ENCODE measurements around the gene DYNC2I2. TPM values are rescaled to one million over a fixed set of nuclear protein-coding genes. Genes with fewer than 3 reads are reported as not detected.
"Not testable (repeated sequence)": the region's sequence is repeated elsewhere in the genome, so short reads cannot be mapped to it uniquely, and the experiment has no call there.

DYNC2I2 gene
- total RNA-seq, 5 donors from 2014 or later (not counting 1 experiment from before 2014, with no cell fraction given), result 4.1 to 10.5 (median 8.0) TPM

DNA sequence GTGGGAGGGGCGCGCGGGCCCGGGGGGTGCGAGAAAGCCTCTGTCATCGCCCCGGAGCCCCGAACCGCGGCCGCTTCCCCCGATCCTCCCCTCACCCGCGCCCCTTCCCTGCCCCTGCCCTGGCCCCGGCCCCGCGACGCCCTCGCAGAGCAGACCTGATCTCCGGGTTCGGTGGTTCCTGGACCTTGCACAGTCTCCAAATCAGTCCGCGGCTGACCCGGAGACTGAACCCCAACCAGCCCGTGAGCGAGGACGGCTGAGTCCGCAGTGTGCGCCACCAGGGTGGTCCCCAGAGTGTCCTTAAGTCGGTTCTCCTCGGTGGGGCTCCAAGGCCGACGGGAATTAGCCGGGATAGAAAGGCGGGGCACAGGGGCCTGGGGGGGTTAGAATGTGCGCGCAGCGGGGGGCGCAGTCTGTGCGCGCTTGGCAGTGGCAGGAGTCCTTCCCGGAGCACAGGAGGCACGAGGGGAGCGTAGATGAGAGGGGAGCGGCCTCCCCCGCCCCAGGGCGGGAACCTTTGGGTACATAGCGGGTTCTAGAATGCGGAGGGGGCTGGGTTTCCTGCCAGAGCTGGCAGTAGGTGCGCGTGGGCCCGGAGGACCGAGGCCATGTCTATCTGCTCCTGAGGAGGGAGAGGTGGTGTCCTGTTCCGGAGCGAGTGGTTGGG is 46.4 kb upstream of the DYNC2I2 start:
- Mint-ChIP-seq H3K27ac (peak overlapping the region; percentile 55), H3K4me3 (peak overlapping the region; percentile 73 to 85 (median 77)), H3K9me3 (no peaks in the 10 kb centered on the region), H3K4me1 (peaks cover 11 to 15% (median 13%) of the 10 kb centered on the region in 3 donors), H3K36me3 (no peaks in the 10 kb centered on the region), H3K27me3 (no peaks in the 10 kb centered on the region)
- ATAC-seq (replicated peaks in 1 of 4) (peak; percentile 41 to 58 (median 49)), DNase-seq (peak in 5 of 35 experiments; percentile 15 to 25 (median 23))
- peaks cover 0 to 21% of the 10 kb centered on the region in 2 experiments for H3K4me1 ChIP-seq (ENCODE audit: control insufficient read depth in 1 of 2, extremely low read depth in 1 of 2, insufficient read depth in 2 of 2, low read length in 2 of 2)
- no peak overlapping the region for H3K27ac ChIP-seq (ENCODE audit: low read length)
- H3K4me3 ChIP-seq (ENCODE audit: control insufficient read depth in 1 of 2, extremely low read depth in 1 of 2, low read length in 1 of 2), result peak overlapping the region; percentile 51 to 75
- H3K27me3 ChIP-seq (replicated peaks in 1 of 2; ENCODE audit: control insufficient read depth in 2 of 2, extremely low read depth in 1 of 2, insufficient read depth in 2 of 2, low read length in 1 of 2), result no peaks in the 10 kb centered on the region
- POLR2A ChIA-PET, result no interaction called here
- WGBS (ENCODE audit: insufficient coverage), result 13% methylated on average over 29 of the region's 55 CpGs
- no peaks in the 10 kb centered on the region for H3K36me3 ChIP-seq (ENCODE audit: control insufficient read depth in 2 of 2, extremely low read depth in 1 of 2, insufficient read depth in 1 of 2, low read length in 1 of 2)
- H3K9me3 ChIP-seq, result no peaks in the 10 kb centered on the region
- CTCF ChIA-PET, result no interaction called here

DNA sequence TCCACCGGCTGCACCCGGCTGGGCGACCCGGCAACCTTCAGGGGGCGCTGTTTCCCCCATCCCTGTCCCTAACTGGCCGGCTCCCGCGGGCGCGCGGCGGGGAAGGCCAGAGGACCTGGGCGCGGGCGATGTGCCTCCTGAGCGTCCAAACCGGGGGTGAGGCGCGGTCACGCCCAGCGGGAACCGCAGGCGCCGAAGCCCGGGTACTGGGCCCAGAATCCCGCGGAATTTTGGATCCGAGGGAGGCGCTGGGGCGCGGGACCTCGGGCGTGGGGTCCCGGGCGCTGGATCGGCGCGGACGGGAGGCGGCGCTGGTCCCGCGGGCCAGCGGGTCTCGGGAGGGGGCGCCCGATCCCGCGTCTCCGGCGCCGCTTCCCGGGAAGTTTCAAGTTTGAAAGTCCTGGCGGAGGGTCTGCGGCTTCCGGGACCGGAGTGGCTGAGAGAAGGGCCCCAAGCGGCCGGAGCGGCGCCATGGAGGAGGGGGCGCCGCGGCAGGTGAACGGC is 45.9 kb upstream of the DYNC2I2 start, which contains the start of gene PKN3:
Gene PKN3, plus strand, starts transcription at position 59 of the 504 bp plus-strand sequence. Its CDS starts 413 bp downstream, at position 472.
- H3K4me3 ChIP-seq (ENCODE audit: control insufficient read depth in 1 of 2, extremely low read depth in 1 of 2, low read length in 1 of 2), result peak within 1 kb of the TSS; percentile 51 to 75
- CTCF ChIA-PET, result interaction anchor here in 1 of 2 donors (0.5 to 1.5 kb wide), 5 partner anchors 11 to 326 kb away, joined by 3 to 8 read pairs (median 3); partner anchors contain the start of genes SH3GLB2 and ZDHHC12

DNA sequence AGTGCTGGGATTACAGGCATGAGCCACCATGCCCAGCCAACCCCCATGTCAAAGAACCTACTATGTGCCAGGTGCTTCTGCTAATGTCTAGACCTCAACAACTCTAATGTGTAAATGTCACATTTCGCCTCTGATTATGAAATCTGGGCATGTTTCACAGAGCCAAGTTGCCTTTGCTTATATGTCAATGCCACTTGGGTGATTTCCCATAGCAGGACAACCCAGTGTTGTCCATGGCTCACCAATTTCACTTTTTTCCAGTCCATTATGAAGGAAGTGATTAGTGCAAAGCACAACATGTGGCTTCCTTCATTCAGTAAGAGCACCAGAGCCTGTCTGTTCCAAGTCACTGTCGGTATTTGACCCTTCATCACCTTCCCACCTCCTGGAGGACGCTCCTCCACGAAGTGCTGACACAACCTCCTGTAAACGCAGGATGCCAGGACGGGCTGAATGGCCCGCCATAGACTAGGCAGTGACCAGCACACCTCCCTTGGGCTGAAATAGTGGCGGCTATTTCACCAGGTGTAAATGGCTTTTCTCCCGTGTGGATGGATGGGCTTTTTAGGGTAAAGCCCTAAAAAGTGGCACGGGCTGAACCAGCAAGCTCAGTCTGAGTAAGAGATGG is 44.7 kb upstream of the DYNC2I2 start:
- Histone ChIP-seq H3K27me3 (replicated peaks in 1 of 2; ENCODE audit: control insufficient read depth in 2 of 2, extremely low read depth in 1 of 2, insufficient read depth in 2 of 2, low read length in 1 of 2) (no peaks in the 10 kb centered on the region), H3K9me3 (no peaks in the 10 kb centered on the region), H3K4me1 (ENCODE audit: control insufficient read depth in 1 of 2, extremely low read depth in 1 of 2, insufficient read depth in 2 of 2, low read length in 2 of 2) (peaks cover 0 to 21% of the 10 kb centered on the region in 2 experiments), H3K27ac (ENCODE audit: low read length) (no peak overlapping the region), H3K36me3 (ENCODE audit: control insufficient read depth in 2 of 2, extremely low read depth in 1 of 2, insufficient read depth in 1 of 2, low read length in 1 of 2) (peaks cover 0 to 7% of the 10 kb centered on the region in 2 donors), H3K4me3 (ENCODE audit: control insufficient read depth in 1 of 2, extremely low read depth in 1 of 2, low read length in 1 of 2) (no peak overlapping the region)
- 89% methylated on average over 4 of the region's 10 CpGs for WGBS (ENCODE audit: insufficient coverage)
- no peak for ATAC-seq (replicated peaks in 1 of 4)
- ChIA-PET CTCF (interaction anchor here in 1 of 2 donors (0.9 to 1.5 kb wide), 2 partner anchors 15 to 23 kb away, joined by 3 to 8 read pairs; partner anchors contain the start of gene ZDHHC12), POLR2A (no interaction called here)
- Mint-ChIP-seq H3K4me1 (peaks cover 11 to 15% (median 13%) of the 10 kb centered on the region in 3 donors), H3K4me3 (peak overlapping the region; percentile 34 to 85 (median 43)), H3K36me3 (peaks cover 2% of the 10 kb centered on the region), H3K27ac (no peak overlapping the region), H3K9me3 (no peaks in the 10 kb centered on the region), H3K27me3 (no peaks in the 10 kb centered on the region)
- no peak for DNase-seq

More for the DNA sequence above, 45.9 kb upstream of the DYNC2I2 start, which contains the start of gene PKN3:
- no peaks in the 10 kb centered on the region for H3K36me3 ChIP-seq (ENCODE audit: control insufficient read depth in 2 of 2, extremely low read depth in 1 of 2, insufficient read depth in 1 of 2, low read length in 1 of 2)
- Mint-ChIP-seq H3K36me3 (no peaks in the 10 kb centered on the region), H3K4me1 (peaks cover 11 to 15% (median 13%) of the 10 kb centered on the region in 3 donors), H3K9me3 (no peaks in the 10 kb centered on the region), H3K4me3 (peak within 1 kb of the TSS; percentile 78 to 85 (median 84)), H3K27ac (peak within 1 kb of the TSS; percentile 55 to 86), H3K27me3 (no peaks in the 10 kb centered on the region)
- DNase-seq (peak; percentile 46 to 91 (median 78)), ATAC-seq (replicated peaks in 1 of 4) (peak; percentile 80 to 89 (median 88))
- H3K27me3 ChIP-seq (replicated peaks in 1 of 2; ENCODE audit: control insufficient read depth in 2 of 2, extremely low read depth in 1 of 2, insufficient read depth in 2 of 2, low read length in 1 of 2), result no peaks in the 10 kb centered on the region
- under 1% methylated on average over 61 of the region's 65 CpGs for WGBS (ENCODE audit: insufficient coverage)
- H3K9me3 ChIP-seq, result no peaks in the 10 kb centered on the region
- no peak within 1 kb of the TSS for H3K27ac ChIP-seq (ENCODE audit: low read length)
- POLR2A ChIA-PET, result no interaction called here
- peaks cover 0 to 21% of the 10 kb centered on the region in 2 experiments for H3K4me1 ChIP-seq (ENCODE audit: control insufficient read depth in 1 of 2, extremely low read depth in 1 of 2, insufficient read depth in 2 of 2, low read length in 2 of 2)

DNA sequence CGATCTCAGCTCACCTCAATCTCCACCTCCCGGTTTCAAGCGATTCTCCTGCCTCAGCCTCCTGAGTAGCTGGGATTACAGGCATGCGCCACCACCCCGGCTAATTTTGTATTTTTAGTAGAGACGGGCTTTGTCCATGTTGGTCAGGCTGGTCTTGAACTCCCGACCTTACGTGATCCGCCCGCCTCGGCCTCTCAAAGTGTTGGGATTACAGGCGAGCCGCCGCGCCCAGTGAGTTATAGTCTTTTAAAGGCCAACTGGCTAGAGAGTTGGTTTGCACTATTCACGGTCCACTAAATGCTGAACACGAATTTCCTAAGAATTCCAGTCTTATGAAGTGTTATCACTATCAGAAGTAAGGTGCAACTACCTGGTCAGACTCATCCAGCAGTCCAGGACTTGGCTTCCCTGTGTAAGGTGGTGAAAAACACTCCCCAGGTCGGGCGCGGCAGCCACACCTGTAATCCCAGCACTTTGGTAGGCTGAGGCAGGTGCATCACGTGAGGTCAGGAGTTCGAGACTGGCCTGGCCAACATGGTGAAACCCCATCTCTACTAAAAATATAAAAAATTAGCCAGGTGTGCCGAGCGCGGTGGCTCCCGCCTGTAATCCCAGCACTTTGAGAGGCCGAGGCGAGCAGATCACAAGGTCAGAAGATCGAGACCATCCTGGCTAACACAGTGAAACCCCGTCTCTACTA is 42.6 kb upstream of the DYNC2I2 start:
- not testable (repeated sequence) for H3K27ac ChIP-seq (ENCODE audit: low read length); DNase-seq; H3K4me3 Mint-ChIP-seq; H3K27me3 Mint-ChIP-seq; H3K27me3 ChIP-seq (replicated peaks in 1 of 2; ENCODE audit: control insufficient read depth in 2 of 2, extremely low read depth in 1 of 2, insufficient read depth in 2 of 2, low read length in 1 of 2); H3K27ac Mint-ChIP-seq; ATAC-seq (replicated peaks in 1 of 4); H3K4me3 ChIP-seq (ENCODE audit: control insufficient read depth in 1 of 2, extremely low read depth in 1 of 2, low read length in 1 of 2); H3K36me3 Mint-ChIP-seq; H3K9me3 Mint-ChIP-seq; H3K9me3 ChIP-seq
- POLR2A ChIA-PET, result interaction anchor here in 1 of 2 donors (0.7 kb wide), 1 partner anchor 20 kb away, joined by 11 read pairs; no protein-coding TSS in a partner anchor
- peaks cover 0 to 21% of the 10 kb centered on the region in 2 experiments for H3K4me1 ChIP-seq (ENCODE audit: control insufficient read depth in 1 of 2, extremely low read depth in 1 of 2, insufficient read depth in 2 of 2, low read length in 2 of 2)
- WGBS (ENCODE audit: insufficient coverage), result 98% methylated on average over 15 of the region's 30 CpGs
- H3K36me3 ChIP-seq (ENCODE audit: control insufficient read depth in 2 of 2, extremely low read depth in 1 of 2, insufficient read depth in 1 of 2, low read length in 1 of 2), result peaks cover 0 to 20% of the 10 kb centered on the region in 2 donors
- CTCF ChIA-PET, result interaction anchor here in 1 of 2 donors (0.6 kb wide), 1 partner anchor 41 kb away, joined by 3 read pairs; no protein-coding TSS in a partner anchor
- H3K4me1 Mint-ChIP-seq, result peaks cover 11 to 15% (median 13%) of the 10 kb centered on the region in 3 donors

DNA sequence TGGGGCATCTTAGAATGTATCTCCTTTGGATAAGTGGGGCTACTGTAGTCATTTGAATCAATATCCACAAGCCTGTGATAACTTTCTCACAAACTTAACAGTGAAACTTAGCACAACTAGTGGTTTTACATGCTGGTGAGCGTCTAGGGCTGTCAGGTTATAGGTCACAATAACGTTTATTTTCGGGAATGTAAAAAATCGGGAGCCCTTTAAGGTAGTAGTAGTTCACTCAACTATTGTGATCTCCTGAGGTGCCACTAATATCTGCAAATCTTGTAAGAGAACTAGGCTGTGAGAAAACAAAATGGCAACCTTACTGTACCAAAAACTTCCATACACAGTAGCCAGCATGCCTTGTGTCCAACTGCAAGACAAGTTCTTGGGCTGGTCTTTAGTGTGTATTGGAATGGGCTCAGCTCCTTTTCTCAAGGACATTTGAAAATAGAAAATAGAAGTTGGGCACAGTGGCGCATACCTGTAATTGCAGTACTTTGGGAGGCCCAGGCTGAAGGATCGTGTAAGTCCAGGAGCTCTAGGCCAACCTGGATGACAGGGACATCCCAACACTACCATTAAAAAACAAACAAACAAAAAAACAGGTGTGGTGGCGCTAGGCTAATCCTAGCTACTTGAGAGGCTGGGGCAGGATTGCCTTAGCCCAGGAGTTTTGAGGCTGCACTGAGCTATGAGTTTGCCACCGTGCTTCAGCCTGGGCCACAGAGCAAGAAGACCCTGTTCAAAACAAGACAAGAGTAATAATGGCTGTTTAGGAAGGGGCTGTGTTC is 40.5 kb upstream of the DYNC2I2 start:
- no peaks in the 10 kb centered on the region for H3K9me3 ChIP-seq
- H3K27me3 Mint-ChIP-seq, result no peaks in the 10 kb centered on the region
- H3K4me3 ChIP-seq (ENCODE audit: control insufficient read depth in 1 of 2, extremely low read depth in 1 of 2, low read length in 1 of 2), result no peak overlapping the region
- peaks cover 17 to 18% (median 17%) of the 10 kb centered on the region in 3 donors for H3K4me1 Mint-ChIP-seq
- H3K4me3 Mint-ChIP-seq, result no peak overlapping the region
- ChIA-PET CTCF (no interaction called here), POLR2A (interaction anchor here in 1 of 2 donors (0.6 kb wide), 1 partner anchor 11 kb away, joined by 9 read pairs; no protein-coding TSS in a partner anchor)
- no peak for DNase-seq
- H3K9me3 Mint-ChIP-seq, result no peaks in the 10 kb centered on the region
- no peak overlapping the region for H3K27ac Mint-ChIP-seq
- 60% methylated on average over 3 of the region's 8 CpGs for WGBS (ENCODE audit: insufficient coverage)
- H3K27me3 ChIP-seq (replicated peaks in 1 of 2; ENCODE audit: control insufficient read depth in 2 of 2, extremely low read depth in 1 of 2, insufficient read depth in 2 of 2, low read length in 1 of 2), result no peaks in the 10 kb centered on the region
- peaks cover 0 to 41% of the 10 kb centered on the region in 2 donors for H3K36me3 ChIP-seq (ENCODE audit: control insufficient read depth in 2 of 2, extremely low read depth in 1 of 2, insufficient read depth in 1 of 2, low read length in 1 of 2)
- peaks cover 0 to 9% of the 10 kb centered on the region in 2 experiments for H3K4me1 ChIP-seq (ENCODE audit: control insufficient read depth in 1 of 2, extremely low read depth in 1 of 2, insufficient read depth in 2 of 2, low read length in 2 of 2)
- peaks cover 24% of the 10 kb centered on the region for H3K36me3 Mint-ChIP-seq
- no peak for ATAC-seq (replicated peaks in 1 of 4)
- no peak overlapping the region for H3K27ac ChIP-seq (ENCODE audit: low read length)
